DND-41 (cell line): ENCODE results near the gene FUT7.

Source experiments
- EZH2 ChIP-seq: IDR thresholded peaks from 3 replicates; pipeline ENCODE4 v1.6.1; 2012; ENCODE audit warnings: borderline replicate concordance, low read depth, mild to moderate bottlenecking, moderate library complexity, low read length, inconsistent platforms; ENCODE audit not compliant: severe bottlenecking
- TF ChIP-seq, protein P1 (sequence below): IDR thresholded peaks from 2 replicates; pipeline ENCODE4 v1.5.1; 2012; ENCODE audit warnings: borderline replicate concordance, low read length, moderate library complexity, mild to moderate bottlenecking; ENCODE audit not compliant: poor library complexity, severe bottlenecking; ENCODE audit errors: extremely low read depth

GRCh38 chr9:137070906-137071275 is 39.0 kb upstream of the FUT7 start:
- TF ChIP-seq, protein P1, sequence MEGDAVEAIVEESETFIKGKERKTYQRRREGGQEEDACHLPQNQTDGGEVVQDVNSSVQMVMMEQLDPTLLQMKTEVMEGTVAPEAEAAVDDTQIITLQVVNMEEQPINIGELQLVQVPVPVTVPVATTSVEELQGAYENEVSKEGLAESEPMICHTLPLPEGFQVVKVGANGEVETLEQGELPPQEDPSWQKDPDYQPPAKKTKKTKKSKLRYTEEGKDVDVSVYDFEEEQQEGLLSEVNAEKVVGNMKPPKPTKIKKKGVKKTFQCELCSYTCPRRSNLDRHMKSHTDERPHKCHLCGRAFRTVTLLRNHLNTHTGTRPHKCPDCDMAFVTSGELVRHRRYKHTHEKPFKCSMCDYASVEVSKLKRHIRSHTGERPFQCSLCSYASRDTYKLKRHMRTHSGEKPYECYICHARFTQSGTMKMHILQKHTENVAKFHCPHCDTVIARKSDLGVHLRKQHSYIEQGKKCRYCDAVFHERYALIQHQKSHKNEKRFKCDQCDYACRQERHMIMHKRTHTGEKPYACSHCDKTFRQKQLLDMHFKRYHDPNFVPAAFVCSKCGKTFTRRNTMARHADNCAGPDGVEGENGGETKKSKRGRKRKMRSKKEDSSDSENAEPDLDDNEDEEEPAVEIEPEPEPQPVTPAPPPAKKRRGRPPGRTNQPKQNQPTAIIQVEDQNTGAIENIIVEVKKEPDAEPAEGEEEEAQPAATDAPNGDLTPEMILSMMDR, result no peak
- no peak for TF ChIP-seq EZH2
